NCI-H1417 treated with DMSO at 0.1 percent for 48 hours (cell line): ENCODE measurements around the gene MAML3.

Experiments
- DNase-seq: peaks from one replicate; lab custom pipeline; 2025; lab: John Stamatoyannopoulos, UW

Gene MAML3

DNA sequence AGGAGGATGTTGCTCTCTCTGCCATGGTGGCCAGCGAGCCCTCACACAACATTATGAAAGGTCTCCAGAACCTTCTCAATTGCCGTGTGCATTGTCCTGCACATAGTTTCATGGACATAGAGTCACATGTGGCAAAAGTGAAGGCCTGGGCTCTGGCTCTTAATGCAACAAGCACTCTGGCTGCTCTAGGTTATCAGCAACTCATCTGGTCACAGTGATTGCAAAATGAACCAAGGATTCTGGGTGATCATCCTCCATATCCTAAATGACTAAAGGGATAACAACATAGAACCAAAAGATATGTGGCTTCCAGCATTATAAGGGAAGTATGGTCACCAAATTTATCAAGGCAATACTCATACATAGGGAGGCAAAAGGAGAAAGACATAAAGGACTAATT, 313.2 kb downstream of the MAML3 start:
- DNase-seq, result no peak

DNA sequence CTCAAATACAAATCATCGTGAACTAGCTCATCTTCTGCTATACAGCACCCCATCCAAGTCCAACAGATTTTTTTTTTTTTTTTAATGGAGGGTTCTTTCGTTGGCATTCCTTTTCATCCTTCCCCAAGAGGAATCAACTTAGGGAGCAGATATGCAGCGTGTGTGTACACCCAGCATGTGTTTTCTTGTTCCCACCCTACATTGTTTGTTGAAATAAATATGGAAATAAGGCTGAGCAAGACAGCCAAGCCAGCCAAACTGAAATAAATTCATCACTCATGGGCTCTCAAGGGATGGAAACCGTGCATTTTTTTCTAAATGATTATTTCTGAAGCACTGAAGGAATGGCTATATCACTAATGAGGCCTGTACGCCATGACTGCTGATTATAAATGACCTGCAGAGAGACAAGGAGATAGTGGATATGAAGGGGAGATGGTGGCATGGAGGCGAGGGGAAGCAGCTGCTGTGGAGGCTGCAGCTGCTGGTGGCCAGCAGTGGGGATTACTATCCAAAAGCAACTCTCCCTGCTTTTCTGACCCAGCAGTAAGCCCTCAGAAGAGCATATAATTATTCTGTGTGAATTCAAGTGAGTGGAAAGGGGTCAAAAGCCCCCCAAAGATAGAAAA, 314.5 kb downstream of the MAML3 start:
- no peak for DNase-seq

DNA sequence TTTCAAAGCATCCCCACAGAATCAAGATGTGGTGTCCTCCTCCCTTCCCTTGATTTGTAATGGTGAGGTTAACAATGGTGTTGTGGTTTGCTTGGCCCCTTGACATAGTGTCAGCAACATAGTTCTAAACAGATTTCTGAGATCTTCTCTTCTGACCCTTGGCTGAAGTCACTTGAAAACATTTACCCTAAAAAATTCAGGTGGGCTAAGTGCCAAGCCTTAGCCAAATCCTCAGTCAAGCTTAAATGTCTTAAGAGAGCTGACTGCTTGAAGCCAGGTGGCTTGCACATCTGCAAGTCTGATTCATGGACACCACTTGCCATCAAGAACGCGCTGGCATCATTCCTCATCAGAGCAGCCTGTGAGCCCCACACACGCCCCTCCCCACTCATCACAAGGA, 315.2 kb downstream of the MAML3 start:
- no peak for DNase-seq

DNA sequence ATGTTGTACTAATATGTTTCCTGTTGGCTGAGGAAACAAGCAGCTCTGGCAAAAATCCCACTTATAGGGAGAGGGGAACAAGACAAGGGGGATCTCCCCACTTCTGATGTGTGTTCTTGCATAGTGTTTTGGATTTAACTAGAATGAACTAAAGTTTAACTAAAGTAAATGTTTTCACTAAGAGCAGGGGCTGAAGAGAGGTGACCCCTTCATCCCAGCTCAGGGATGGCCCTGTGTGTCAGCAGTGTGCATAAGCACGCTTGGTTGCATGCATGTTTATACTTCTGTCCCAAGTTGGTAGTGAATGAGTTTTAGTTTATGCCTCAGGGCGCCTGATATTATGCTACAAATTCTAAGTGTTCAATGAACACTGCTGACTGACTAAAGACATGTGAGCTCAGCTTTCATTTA, 319.0 kb downstream of the MAML3 start:
- no peak for DNase-seq

DNA sequence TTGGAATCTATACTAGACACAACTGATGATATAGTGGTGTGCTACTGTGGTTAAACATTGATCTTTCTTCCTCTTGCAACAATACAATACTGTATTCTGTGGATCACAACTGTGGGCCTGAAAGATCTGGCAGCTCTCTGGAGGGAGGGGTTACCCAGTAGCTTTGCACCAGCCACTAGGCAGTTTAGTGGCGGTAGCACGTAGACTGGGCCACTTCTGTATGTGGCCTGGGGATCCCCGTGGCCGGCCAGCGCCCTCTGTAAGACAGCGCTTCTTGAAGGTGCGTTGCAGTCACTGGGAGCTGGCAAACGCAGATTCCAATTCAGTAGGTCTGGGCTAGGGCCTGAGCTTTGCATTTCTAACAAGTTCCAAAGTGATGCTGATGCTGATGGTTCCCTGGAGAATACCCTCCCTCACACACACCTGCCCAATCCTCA, 319.7 kb downstream of the MAML3 start:
- DNase-seq, result no peak

DNA sequence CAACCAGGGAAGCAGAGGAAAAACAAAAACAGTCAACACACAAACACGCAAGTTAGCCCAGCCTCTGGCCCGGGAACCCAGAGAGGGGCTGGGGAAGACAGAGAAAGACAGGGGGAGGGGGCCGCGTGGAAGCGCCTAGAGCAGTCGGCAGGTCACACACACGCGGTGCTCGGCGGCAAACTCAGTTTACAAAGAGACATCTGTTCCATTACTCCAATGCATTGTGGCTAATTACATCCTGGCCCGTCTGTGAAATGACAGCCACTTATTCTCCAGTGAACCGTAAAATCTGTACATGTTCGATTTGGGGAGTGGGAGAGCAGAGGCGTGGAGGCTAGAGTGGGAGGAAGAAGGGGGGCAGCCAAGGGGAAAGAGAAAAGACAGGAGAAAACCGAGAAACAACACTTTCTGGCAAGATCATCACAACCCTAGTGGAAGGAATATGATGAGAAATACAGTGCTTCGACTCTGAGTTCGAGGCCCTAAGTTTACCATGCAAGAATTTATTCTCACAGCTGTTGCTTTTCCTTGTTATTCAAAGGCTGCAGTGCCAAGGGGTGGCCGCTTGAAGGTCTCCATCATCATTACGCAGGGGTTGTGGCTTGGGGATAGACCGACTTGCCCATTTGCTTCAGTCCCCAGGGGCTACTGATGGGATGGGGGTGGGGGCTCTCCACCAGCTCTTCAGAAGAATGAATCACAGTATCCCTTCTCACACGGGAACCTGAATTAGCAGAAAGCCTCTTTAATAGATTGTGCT, 320.7 kb downstream of the MAML3 start:
- peak; percentile 93 for DNase-seq

DNA sequence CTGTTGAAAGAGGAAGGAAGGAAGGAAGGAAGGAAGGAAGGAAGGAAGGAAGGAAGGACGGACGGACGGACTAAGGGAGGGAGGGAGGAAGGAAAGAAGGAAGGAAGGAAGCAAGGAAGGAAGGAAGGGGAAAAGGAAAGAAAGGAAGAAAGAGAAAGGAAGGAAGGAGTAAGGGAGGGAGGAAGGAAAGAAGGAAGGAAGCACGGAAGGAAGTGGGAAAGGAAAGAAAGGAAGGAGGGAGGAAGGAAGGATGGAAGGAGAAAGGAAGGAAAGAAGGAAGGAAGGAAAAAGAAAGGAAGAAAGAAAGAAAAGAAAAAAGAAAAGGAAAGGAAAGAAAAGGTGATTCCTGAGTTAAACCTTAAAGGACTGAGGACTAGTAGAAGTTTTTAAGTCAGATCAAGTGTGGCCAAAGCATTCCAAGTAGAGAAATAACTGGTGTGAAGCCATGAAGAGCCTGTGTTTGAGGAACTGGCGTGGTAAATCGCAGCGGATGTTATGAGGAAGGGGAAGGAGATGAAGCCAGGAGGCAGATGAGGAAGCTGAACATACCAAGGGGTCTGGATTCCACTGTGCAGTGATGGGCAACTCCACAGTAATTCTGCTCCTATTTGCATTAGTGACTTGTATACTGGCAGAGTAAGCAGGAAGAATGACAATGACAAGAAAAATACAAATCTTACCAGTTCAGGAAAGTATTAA, 324.9 kb downstream of the MAML3 start:
- no peak for DNase-seq

DNA sequence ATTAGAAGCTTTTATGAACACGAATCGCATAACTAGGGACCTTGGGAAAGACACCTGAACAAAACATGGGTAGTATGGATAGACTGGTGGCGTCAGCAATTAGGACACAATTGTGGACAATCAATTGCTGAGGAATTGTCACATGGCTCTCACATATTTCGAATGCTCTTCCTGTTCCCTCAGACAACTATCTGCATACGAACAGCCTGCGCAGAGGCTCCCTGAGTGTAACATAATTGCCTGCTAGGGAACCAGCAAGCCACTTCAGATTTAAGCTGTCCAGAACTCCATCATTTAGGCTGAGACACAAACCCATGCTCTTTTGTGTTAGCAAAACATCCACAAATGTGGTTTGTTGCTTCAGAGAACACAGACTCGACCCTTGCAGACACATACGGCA, 327.6 kb downstream of the MAML3 start:
- peak; percentile 28 for DNase-seq

DNA sequence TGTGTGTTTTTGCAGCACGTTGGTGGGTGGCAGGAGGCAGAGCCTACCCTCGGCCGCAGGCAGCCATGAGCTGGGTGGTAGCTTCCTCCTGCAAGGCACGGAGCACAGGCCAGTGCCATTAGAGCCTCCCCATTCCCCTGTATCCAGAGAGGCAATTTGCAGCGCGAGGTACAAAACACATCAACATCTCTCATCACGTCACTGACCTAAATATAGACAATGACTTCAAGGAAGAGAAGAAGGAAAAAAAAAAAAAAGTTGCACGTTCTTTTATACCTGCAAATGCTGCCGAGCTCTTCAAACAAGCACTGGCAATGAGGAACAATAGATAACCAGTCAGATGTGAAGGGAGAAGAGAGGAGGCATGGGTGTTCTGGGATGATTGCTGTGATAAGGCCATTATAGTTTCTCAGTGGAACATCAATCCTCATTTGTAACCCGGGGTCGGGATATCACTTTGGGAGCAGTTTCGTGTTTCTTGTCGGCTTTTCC, 328.4 kb downstream of the MAML3 start:
- DNase-seq, result no peak

DNA sequence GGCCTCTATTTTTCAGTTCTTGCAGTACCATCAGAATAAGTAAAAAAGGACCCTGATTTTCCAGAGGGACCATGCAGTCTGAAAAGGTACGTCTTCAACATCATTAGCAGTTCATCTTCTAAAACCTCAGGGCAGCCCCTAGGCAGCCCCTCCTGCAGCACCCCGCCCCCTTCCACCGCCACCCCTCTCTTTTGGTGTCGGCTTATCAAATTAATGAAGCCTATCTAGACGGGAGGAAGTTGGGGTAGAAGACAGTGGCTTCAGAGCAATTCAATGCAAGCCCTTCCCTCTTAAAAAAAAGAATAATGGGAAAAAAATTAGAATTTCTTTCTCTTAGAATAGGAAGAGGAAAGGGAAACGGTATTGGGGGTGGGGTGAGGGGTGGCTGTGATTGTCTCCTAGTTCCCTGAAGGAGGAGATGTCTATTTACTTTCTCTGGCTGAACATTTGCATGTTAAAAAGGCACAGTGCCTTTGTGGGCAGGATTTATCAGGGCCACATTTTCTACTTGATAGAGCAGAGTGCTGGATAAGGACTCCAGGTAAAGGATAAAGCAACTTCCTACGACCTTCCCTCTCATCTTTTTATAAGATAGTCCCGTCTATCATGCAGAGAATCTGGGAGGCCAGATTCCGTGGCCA, 329.0 kb downstream of the MAML3 start:
- no peak for DNase-seq

DNA sequence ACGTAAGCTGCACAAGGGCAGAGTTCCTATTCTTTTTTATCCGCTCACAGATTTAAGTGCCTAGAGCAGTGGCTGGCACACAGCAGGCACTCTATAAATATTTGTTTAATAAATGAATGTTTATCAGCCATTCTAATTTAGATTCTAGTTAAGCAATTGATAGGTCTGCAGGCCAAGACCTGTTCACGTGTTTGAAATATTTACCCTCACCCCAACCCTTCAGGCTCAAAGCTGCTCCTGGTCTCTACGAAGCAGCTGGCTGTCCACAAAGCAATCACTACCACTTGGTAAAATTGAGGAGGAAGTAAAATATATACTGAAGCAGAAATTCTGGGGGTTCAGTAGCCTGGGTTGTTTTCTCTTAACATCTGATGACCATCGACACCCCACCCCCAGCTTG, 330.2 kb downstream of the MAML3 start:
- DNase-seq, result no peak

DNA sequence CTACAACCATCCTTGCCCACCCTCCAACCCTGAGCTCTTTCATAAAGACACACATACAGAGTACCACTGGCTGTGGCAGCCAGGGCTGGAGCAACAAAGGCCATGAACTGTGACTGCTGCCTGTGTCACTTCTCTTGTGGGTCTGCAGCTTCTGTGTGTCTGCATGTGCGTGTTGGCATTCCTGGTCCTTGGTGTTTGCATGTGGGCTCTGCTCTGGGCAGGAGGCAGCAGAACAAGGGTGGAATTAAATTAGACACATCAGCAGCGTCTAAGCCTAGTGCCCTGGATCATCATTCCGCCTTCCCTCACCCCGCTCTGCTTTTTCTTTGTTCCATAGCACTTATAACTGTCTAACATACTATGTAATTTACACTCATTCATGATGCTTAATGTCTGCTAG, 330.6 kb downstream of the MAML3 start:
- DNase-seq, result no peak

DNA sequence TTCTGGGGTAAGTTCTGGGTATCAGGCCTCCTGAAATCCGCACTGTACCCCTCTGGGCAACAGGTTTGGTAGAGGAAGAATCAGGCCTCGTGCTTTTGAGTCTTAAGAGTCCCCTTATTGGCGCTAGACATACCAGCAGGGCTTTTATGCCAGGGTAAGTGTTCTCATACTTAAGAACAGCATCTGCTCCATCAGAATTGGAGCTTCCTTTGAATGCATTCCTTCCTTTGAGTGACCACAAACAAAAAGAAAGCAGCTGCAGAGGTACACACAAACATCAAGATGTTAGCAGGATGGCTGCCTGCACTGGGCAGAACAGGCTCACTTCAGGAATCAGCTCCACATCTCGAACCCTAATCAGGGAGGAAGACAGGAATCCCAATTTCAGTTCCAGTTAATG, 331.6 kb downstream of the MAML3 start:
- DNase-seq, result no peak

DNA sequence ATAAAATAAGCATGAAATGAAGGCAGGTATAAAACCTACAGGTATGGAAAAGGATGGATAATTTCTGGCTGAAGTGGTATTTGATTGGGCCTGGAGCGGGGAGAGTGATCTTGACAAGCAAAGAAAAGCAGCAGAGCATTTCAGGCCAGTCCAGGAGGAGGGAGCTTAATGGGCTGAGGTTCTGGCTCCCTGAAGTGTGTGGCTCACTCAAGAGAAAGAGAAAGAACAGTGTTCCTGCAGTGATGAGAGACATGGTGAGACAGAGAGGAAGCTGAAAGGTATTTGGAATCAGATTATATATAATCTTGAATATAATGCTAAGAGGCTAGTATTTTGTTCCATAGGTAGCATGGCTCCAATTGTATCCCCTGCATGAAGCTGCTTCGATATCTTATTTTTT, 334.9 kb downstream of the MAML3 start:
- no peak for DNase-seq

DNA sequence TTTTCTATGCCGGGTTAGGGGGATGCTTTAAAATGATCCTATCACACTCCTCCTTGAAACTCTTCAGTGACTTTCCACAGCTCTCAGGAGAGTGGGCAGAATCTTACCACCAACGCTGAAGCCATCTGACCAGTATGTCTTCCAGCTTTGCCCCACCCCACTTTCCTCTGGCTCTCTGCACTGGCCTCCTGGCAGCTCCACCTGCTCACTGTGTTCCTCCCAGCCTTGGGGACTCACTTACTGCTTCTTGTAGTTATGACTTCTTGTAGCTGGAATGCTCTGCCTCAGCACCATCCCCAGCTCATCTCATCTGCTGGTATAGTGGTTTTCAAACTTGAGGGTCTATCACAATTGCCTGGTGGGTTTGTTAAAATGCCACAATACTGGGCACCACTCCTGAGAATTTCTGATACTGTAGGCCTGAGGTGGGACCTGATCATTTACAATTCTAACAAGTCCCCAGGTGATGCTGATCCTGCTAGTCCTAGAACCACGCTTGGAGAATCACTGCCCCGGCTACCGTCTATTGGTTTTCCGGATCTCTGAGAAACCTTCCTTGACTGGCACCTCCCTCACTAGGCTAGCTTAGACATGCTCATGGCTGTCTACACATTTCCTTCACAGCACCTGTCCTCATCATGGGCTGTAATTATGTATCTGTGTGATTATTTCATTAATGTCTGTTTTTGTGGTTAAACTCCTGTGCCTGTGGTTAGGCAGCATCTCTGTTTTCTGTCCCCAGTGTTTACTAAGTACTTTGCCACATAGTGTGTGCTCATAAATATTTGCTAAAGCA, 336.1 kb downstream of the MAML3 start:
- peak; percentile 77 for DNase-seq

DNA sequence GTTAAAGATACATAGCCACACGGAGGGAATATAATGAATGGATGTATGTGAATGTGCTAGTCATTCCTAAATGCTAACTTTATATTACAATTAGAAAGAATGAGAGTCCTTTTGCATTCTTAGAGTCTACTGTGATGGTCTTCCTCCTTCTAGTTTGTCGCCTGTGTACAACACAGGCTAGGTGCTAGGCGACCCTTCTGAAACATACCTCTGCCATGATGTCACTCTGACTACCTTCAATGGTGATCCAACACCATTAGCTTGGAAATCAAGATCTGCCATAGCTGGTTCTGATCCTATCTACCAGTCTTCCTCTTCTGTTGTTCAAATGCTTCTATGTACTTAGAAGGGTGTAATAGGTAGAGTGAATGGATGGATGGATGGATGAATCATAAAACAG, 337.1 kb downstream of the MAML3 start:
- no peak for DNase-seq

DNA sequence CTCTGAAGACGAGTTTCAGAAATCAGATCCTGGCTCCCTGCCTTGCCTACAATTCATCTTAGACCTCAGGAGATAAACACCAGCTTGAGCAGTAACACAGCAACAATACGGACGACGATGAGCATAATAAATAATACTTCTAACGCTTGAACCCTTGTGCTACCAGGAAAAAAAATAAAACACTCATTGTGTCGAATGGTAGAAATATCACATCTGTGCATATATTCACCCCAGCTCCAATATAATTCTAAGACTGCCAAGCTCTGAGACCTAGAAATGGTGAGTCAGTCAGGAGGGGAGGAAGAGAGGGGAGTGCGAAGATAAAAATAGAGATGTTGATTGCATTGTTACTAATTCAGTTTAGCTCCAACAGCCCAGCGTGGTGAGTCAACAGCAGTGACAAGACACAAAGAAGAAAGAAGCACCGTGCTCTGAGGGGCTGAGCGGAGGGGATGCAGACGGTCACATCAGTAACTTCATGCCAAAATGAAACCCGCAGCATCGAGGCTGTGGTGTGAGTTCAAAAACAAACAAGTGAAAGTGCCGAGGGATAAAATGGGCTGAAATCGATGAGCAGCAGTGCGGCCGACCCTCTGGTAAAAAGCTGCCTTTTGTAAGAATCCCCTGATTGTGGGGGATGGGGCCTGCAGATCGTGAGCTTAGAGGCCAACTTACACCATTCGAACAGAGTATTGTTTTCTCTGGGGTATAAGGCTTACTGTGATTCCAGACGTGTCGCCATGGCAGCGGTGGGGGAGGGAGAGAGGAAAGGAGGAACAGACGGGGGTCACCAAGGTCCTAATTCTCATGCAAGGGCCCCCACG, 338.0 kb downstream of the MAML3 start:
- no peak for DNase-seq

DNA sequence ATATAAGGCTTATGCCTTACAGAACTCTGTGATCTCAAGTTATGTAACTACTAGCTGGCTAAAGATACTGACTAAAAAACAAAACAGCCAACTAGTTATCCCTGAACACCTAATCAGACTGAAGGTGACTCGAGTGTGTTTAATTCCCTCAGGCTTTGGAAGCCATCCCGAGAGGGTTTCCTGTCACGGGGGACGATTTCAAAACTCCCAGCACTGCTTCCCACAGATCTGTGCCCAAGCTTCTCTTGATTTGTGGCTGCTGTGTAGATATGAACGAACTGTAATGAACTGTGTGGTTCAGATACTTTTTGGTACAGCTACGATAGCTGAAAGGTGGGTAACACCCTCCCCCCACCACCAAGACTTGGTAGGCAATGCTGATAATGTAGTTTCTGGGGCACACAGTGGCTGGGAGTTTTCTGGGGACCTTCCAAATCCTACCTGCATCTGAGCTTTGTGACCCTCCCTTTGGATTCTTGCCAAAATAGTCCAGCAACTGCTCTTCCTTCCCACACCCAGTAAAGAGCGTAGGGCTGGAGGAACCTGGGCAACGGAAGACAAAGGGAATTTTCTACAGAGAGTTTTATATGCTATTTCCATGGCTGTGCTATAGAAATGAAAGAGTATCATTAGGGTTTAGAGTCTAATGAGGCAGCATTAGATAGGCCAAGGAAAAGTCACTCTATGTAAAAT, 339.5 kb downstream of the MAML3 start:
- no peak for DNase-seq

DNA sequence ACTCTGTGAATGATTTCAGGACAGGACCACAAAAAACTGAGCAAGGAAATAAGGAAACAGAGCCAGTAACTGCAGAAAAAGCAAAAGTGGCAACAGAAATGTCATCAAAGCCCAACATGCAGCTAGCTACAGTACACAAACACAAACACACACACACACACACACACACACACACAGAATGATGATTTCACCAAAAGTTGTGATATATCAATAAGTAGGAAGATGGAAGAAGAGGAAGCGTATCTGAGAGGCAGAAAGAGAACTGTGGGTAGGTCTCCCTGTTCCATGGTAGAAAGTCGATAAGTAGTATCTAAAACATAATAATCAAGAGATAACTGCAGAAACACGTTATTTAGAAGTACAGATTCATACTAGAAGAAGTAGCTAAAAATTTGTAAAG, 340.1 kb downstream of the MAML3 start:
- DNase-seq, result no peak

DNA sequence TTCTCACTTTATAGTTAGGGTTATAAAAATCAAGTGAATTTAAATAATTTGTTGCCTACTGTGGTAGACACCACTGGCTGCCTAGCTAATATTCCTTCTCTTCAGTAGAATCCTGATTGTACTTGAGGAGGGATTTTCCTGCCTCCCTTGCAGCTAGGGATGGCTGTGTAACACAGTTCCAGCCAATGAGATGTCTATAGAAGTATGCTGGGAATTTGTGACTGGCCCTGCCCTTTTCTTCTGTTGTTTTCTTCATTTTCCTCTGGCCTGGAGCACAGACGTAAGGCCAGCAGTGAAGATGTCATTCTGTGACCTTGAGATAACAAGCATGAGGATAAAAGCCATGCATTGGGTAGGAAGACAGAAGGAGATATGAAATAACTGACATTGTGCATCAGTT, 343.3 kb downstream of the MAML3 start:
- DNase-seq, result no peak
